SK-N-SH treated with all-trans-retinoic acid at 6 μM for 48 hours (cell line): ENCODE measurements around the gene R3HDM2.

Experiments used
- ATAC-seq: fragments of 200-7000 bp; cut with Tn5 transposase; 3 replicates; pipeline ENCODE4 v1.9.1; 2020; ENCODE audit warnings: mild to moderate bottlenecking, moderate library complexity
- ARNTL ChIP-seq: fragments of 450-650 bp; formaldehyde crosslinking; IDR thresholded peaks from 2 replicates; pipeline ENCODE4 v1.5.0; 2020; ENCODE audit warnings: low read depth, mild to moderate bottlenecking, moderate library complexity, borderline replicate concordance
- BACH2 ChIP-seq: fragments of 250-450 bp; sonication (Bioruptor Pico); IDR thresholded peaks from 2 replicates; pipeline ENCODE4 v1.9.0; 2021; ENCODE audit warnings: mild to moderate bottlenecking, borderline replicate concordance
- CSDC2 ChIP-seq: fragments of 250-450 bp; sonication (Bioruptor Pico); IDR thresholded peaks from 2 replicates; pipeline ENCODE4 v1.5.0; 2020; ENCODE audit warnings: mild to moderate bottlenecking, moderate library complexity
- ESRRG ChIP-seq: fragments of 250-450 bp; sonication (Bioruptor Pico); IDR thresholded peaks from 2 replicates; pipeline ENCODE4 v1.6.1; 2021; ENCODE audit warnings: mild to moderate bottlenecking
- GLIS3 ChIP-seq: fragments of 250-450 bp; sonication (Bioruptor Pico); IDR thresholded peaks from 2 replicates; pipeline ENCODE4 v1.5.0; 2020; ENCODE audit warnings: mild to moderate bottlenecking, moderate library complexity
- OSR1 ChIP-seq: fragments of 250-450 bp; sonication (Bioruptor Pico); IDR thresholded peaks from 2 replicates; pipeline ENCODE4 v1.8.0; 2022; ENCODE audit warnings: moderate library complexity, mild to moderate bottlenecking, inconsistent platforms
- PATZ1 ChIP-seq: fragments of 250-450 bp; sonication (Bioruptor Pico); IDR thresholded peaks from 2 replicates; pipeline ENCODE4 v1.8.0; 2020; ENCODE audit warnings: mild to moderate bottlenecking, moderate library complexity, borderline replicate concordance
- POU6F1 ChIP-seq: fragments of 250-450 bp; sonication (Bioruptor Pico); IDR thresholded peaks from 2 replicates; pipeline ENCODE4 v1.8.0; 2021; ENCODE audit warnings: low read depth, mild to moderate bottlenecking, moderate library complexity, borderline replicate concordance
- PPARA ChIP-seq: fragments of 250-450 bp; sonication (Bioruptor Pico); IDR thresholded peaks from 2 replicates; pipeline ENCODE4 v1.5.0; 2020; ENCODE audit warnings: mild to moderate bottlenecking, borderline replicate concordance
- RARB ChIP-seq: fragments of 250-450 bp; sonication (Bioruptor Pico); IDR thresholded peaks from 2 replicates; pipeline ENCODE4 v1.8.0; 2021; ENCODE audit warnings: mild to moderate bottlenecking, moderate library complexity
- SNAI2 ChIP-seq: fragments of 250-450 bp; sonication (Bioruptor Pico); IDR thresholded peaks from 2 replicates; pipeline ENCODE4 v1.5.0; 2020; ENCODE audit warnings: mild to moderate bottlenecking, moderate library complexity
- TCF4 ChIP-seq: fragments of 250-450 bp; sonication (Bioruptor Pico); IDR thresholded peaks from 2 replicates; pipeline ENCODE4 v1.8.0; 2021; ENCODE audit warnings: mild to moderate bottlenecking, moderate library complexity, borderline replicate concordance
- TOX ChIP-seq: fragments of 250-450 bp; sonication (Bioruptor Pico); IDR thresholded peaks from 2 replicates; pipeline ENCODE4 v1.8.0; 2021; ENCODE audit warnings: mild to moderate bottlenecking, moderate library complexity, borderline replicate concordance
- TSHZ2 ChIP-seq: fragments of 250-450 bp; sonication (Bioruptor Pico); IDR thresholded peaks from 2 replicates; pipeline ENCODE4 v1.5.0; 2020; ENCODE audit warnings: mild to moderate bottlenecking, moderate library complexity
- ZC3H10 ChIP-seq: fragments of 250-450 bp; sonication (Bioruptor Pico); IDR thresholded peaks from 2 replicates; pipeline ENCODE4 v1.5.1; 2021; ENCODE audit warnings: mild to moderate bottlenecking, moderate library complexity
- ZFP3 ChIP-seq: fragments of 250-450 bp; sonication (Bioruptor Pico); IDR thresholded peaks from 2 replicates; pipeline ENCODE4 v1.5.0; 2020; ENCODE audit warnings: mild to moderate bottlenecking, moderate library complexity
- ZFP30 ChIP-seq: fragments of 450-650 bp; formaldehyde crosslinking; IDR thresholded peaks from 2 replicates; pipeline ENCODE4 v1.5.0; 2022; ENCODE audit warnings: mild to moderate bottlenecking, moderate library complexity
- ZNF565 ChIP-seq: fragments of 450-650 bp; formaldehyde crosslinking; conservative IDR thresholded peaks from 2 replicates; pipeline ENCODE4 v1.5.0; 2020; ENCODE audit warnings: low read depth, mild to moderate bottlenecking, moderate library complexity
- ZNF70 ChIP-seq: fragments of 450-650 bp; formaldehyde crosslinking; IDR thresholded peaks from 2 replicates; pipeline ENCODE4 v1.5.0; 2020; ENCODE audit warnings: mild to moderate bottlenecking, moderate library complexity
- ZNF8 ChIP-seq: fragments of 450-650 bp; formaldehyde crosslinking; IDR thresholded peaks from 2 replicates; pipeline ENCODE4 v1.5.0; 2020; ENCODE audit warnings: mild to moderate bottlenecking, moderate library complexity
- TF ChIP-seq, protein P1 (sequence below): fragments of 250-450 bp; sonication (Bioruptor Pico); IDR thresholded peaks from 2 replicates; pipeline ENCODE4 v1.5.1; 2020; ENCODE audit warnings: low read depth, mild to moderate bottlenecking, moderate library complexity
- TF ChIP-seq, protein P2 (sequence below): fragments of 250-450 bp; sonication (Bioruptor Pico); IDR thresholded peaks from 2 replicates; pipeline ENCODE4 v1.5.1; 2021; ENCODE audit warnings: mild to moderate bottlenecking, moderate library complexity

R3HDM2 gene

DNA sequence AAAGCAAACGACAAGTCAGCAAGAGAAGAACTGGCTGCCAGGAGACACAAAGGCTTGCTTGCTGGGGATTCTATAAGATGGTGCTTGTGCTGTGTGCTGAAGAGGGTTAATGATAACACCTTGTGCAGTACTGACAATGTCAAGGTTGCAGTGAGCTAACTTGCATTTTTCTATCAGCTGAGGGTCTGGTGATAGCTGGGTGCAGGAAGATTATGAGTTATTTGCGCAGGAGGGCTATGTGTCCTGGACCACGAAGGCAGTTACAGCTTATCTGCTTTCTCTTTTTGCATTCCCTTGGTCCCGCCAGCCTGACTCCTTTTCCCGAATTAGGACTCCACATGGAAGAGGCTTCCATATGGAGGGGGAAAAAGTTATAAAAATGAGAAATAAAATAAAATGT lies 42.4 kb downstream of the R3HDM2 start:
- TF ChIP-seq RARB (no peak), ZNF8 (CRISPR knock-in tag) (no peak), PATZ1 (CRISPR knock-in tag) (no peak), ZC3H10 (CRISPR knock-in tag) (no peak)
- no peak for ATAC-seq

DNA sequence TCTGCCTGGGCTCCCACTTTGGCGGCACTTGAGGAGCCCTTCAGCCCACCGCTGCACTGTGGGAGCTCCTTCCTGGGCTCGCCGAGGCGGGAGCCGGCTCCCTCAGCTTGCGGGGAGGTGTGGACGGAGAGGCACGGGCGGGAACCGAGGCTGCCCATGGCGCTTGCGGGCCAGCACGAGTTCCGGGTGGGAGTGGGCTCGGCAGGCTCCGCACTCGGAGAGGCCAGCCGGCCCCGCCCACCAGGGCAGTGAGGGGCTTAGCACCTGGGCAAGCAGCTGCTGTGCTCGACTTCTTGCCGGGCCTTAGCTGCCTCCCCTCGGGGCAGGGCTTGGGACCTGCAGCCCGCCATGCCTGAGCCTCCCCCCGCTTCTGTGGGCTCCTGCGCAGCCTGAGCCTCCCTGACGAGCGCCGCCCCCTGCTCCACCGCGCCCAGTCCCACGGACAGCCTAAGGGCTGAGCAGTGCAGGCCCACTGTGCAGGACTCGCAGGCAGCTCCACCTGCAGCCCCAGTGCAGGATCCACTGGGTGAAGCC lies 44.6 kb downstream of the R3HDM2 start:
- TF ChIP-seq OSR1 (no peak), ESRRG (CRISPR knock-in tag) (no peak), ZNF70 (no peak), TOX (CRISPR knock-in tag) (no peak), CSDC2 (CRISPR knock-in tag) (no peak), PATZ1 (CRISPR knock-in tag) (no peak), BACH2 (CRISPR knock-in tag) (no peak), SNAI2 (CRISPR knock-in tag) (no peak), ZNF565 (CRISPR knock-in tag) (no peak), TCF4 (CRISPR knock-in tag) (no peak), TSHZ2 (no peak), RARB (no peak), ZFP3 (CRISPR knock-in tag) (no peak), ZNF8 (CRISPR knock-in tag) (no peak)
- no peak for ATAC-seq

DNA sequence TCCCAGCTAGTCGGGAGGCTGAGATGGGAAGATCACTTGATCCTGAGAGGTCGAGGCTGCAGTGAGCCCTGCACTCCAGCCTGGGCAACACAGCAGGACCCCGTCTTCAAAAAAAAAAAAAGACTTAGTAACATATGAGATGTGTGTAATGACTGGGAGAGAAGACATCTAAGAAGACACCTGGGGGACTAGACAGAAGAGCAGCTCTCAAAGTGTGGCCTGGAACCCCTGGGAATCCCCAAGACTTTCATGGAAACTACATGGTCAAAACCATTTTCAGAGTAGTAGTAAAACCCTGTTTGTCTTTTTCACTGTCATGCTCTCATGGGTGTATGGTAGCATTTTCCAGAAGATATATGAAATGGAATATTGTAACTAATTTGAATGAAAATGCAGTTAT lies 45.3 kb downstream of the R3HDM2 start:
- ATAC-seq, result no peak
- no peak for TF ChIP-seq GLIS3 (CRISPR knock-in tag)
- TF ChIP-seq ZFP30 (CRISPR knock-in tag), result no peak
- TF ChIP-seq TSHZ2, result no peak
- TF ChIP-seq PATZ1 (CRISPR knock-in tag), result no peak
- TF ChIP-seq ZNF565 (CRISPR knock-in tag), result no peak
- TF ChIP-seq, protein P1, sequence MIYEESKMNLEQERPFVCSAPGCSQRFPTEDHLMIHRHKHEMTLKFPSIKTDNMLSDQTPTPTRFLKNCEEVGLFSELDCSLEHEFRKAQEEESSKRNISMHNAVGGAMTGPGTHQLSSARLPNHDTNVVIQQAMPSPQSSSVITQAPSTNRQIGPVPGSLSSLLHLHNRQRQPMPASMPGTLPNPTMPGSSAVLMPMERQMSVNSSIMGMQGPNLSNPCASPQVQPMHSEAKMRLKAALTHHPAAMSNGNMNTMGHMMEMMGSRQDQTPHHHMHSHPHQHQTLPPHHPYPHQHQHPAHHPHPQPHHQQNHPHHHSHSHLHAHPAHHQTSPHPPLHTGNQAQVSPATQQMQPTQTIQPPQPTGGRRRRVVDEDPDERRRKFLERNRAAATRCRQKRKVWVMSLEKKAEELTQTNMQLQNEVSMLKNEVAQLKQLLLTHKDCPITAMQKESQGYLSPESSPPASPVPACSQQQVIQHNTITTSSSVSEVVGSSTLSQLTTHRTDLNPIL (CRISPR knock-in tag), result no peak
- TF ChIP-seq ZNF70, result no peak
- no peak for TF ChIP-seq PPARA (CRISPR knock-in tag)
- no peak for TF ChIP-seq SNAI2 (CRISPR knock-in tag)
- no peak for TF ChIP-seq ARNTL
- no peak for TF ChIP-seq ZC3H10 (CRISPR knock-in tag)
- TF ChIP-seq, protein P2, sequence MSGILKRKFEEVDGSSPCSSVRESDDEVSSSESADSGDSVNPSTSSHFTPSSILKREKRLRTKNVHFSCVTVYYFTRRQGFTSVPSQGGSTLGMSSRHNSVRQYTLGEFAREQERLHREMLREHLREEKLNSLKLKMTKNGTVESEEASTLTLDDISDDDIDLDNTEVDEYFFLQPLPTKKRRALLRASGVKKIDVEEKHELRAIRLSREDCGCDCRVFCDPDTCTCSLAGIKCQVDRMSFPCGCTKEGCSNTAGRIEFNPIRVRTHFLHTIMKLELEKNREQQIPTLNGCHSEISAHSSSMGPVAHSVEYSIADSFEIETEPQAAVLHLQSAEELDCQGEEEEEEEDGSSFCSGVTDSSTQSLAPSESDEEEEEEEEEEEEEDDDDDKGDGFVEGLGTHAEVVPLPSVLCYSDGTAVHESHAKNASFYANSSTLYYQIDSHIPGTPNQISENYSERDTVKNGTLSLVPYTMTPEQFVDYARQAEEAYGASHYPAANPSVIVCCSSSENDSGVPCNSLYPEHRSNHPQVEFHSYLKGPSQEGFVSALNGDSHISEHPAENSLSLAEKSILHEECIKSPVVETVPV (CRISPR knock-in tag), result no peak
- no peak for TF ChIP-seq OSR1
- no peak for TF ChIP-seq POU6F1 (CRISPR knock-in tag)
- TF ChIP-seq ZFP3 (CRISPR knock-in tag), result no peak
